HepG2 (cell line): Measurements from ENCODE around the gene MAFB. TPM values are rescaled to one million over a fixed set of nuclear protein-coding genes. Genes with fewer than 3 reads are reported as not detected.

Experiments used
- ATAC-seq: fragments of 200-7000 bp; cut with Tn5 transposase; 3 replicates; pipeline ENCODE4 v1.9.1; 2020; ENCODE audit warnings: mild to moderate bottlenecking, moderate library complexity
- BruUV-seq: library from RNA; stranded (reverse); fragments of 400-500 nt; replicated peaks from 2 replicates; lab custom pipeline; 2021; lab: Mats Ljungman, UMichigan
- CTCF ChIA-PET: fragments of 300-600 bp; formaldehyde crosslinking; extraction: SDS; loops from one replicate; lab custom pipeline; 2021; ENCODE audit warnings: low total read pairs, inconsistent platforms, low intra/inter-chr PET ratio; lab: Yijun Ruan, JAX
- POLR2A ChIA-PET: fragments of 350-600 bp; sonication (Branson Sonifier 250); formaldehyde crosslinking; loops from one replicate; lab custom pipeline; 2020; ENCODE audit warnings: antibody characterized with exemption, inconsistent platforms; lab: Yijun Ruan, JAX
- DNase-seq: peaks from one replicate; pipeline ENCODE4 v3.0.0-alpha.2; 2015; ENCODE audit warnings: low spot score
- FAIRE-seq: peaks from 3 replicates; lab custom pipeline; 2011; peaks lifted over from hg19 to GRCh38; lab: Jason Lieb, UNC
- H2AFZ ChIP-seq: one replicate; pipeline ENCODE4 v1.6.1; 2011; ENCODE audit warnings: low read length, inconsistent platforms
- H3K27ac ChIP-seq: fragments of 300-600 bp; 3 replicates; pipeline ENCODE4 v1.8.0; 2011; ENCODE audit warnings: mixed run types, mild to moderate bottlenecking, mixed read lengths, low read length, inconsistent platforms; ENCODE audit not compliant: insufficient read depth; ENCODE audit errors: extremely low read length
- H3K27me3 ChIP-seq, 2 experiments: fragments of 200-600 bp in 1 of 2; 2 replicates in 1 of 2; 3 replicates in 1 of 2; pipeline versions ENCODE4 v1.6.0 to v1.8.0; 2011; ENCODE audit warnings: low read length in 2 of 2, mild to moderate bottlenecking in 2 of 2, moderate library complexity in 2 of 2, inconsistent platforms in 1 of 2; ENCODE audit not compliant: insufficient read depth in 2 of 2, control insufficient read depth in 1 of 2
- H3K36me3 ChIP-seq, 2 experiments: fragments of 200-600 bp in 1 of 2; replicated peaks in 1 of 2; 2 replicates in 1 of 2; 3 replicates in 1 of 2; pipeline versions ENCODE4 v1.5.1 to v1.8.0; 2011; ENCODE audit warnings: low read length in 2 of 2, inconsistent platforms in 1 of 2; ENCODE audit not compliant: insufficient read depth in 2 of 2, control insufficient read depth in 1 of 2
- H3K4me1 ChIP-seq: 2 replicates; pipeline ENCODE4 v1.5.1; 2012; ENCODE audit warnings: low read length, inconsistent platforms; ENCODE audit not compliant: insufficient read depth
- H3K4me2 ChIP-seq: 2 replicates; pipeline ENCODE4 v1.6.0; 2011; ENCODE audit warnings: low read depth, low read length, inconsistent platforms
- H3K4me3 ChIP-seq, 3 experiments: fragments of 200-600 bp in 1 of 3; sonication (generic), shearing (Covaris generic) in 1 of 3; replicated peaks in 1 of 3; 2 replicates each; pipeline ENCODE4 v1.5.1; 2011 to 2016; ENCODE audit warnings: low read length in 3 of 3, inconsistent platforms in 2 of 3, low read depth in 2 of 3, mild to moderate bottlenecking in 2 of 3, control low read depth in 1 of 3, mixed read lengths in 1 of 3; ENCODE audit not compliant: insufficient read depth in 1 of 3
- H3K79me2 ChIP-seq: one replicate; pipeline ENCODE4 v1.6.1; 2011; ENCODE audit warnings: low read length, inconsistent platforms; ENCODE audit not compliant: insufficient read depth
- H3K9ac ChIP-seq: 2 replicates; pipeline ENCODE4 v1.6.0; 2011; ENCODE audit warnings: mild to moderate bottlenecking, low read depth, low read length, inconsistent platforms; ENCODE audit not compliant: insufficient read depth
- H3K9me3 ChIP-seq: 2 replicates; pipeline ENCODE4 v1.5.1; 2012; ENCODE audit warnings: mild to moderate bottlenecking, low read length
- H4K20me1 ChIP-seq: 2 replicates; pipeline ENCODE4 v1.6.0; 2011; ENCODE audit warnings: inconsistent platforms, mild to moderate bottlenecking, low read length, moderate library complexity; ENCODE audit not compliant: insufficient read depth
- CENPT ChIP-seq: sonication (generic); formaldehyde crosslinking; IDR thresholded peaks from 2 replicates; pipeline ENCODE4 v1.8.0; 2022; ENCODE audit warnings: low read depth, mild to moderate bottlenecking, moderate library complexity, missing genetic modification reagents
- KMT2A ChIP-seq: sonication (generic); formaldehyde crosslinking; IDR thresholded peaks from 2 replicates; pipeline ENCODE4 v1.4.0; 2020; ENCODE audit warnings: missing genetic modification reagents
- LCORL ChIP-seq, 2 experiments: fragments of 450-650 bp in 1 of 2; sonication (generic) in 1 of 2; formaldehyde crosslinking in 1 of 2; IDR thresholded peaks; 2 replicates each; pipeline versions ENCODE4 v1.5.0 to v1.6.1; 2017 to 2020; ENCODE audit warnings: antibody characterized with exemption in 1 of 2, missing genetic modification reagents in 1 of 2
- MAFK ChIP-seq, 2 experiments: IDR thresholded peaks in 1 of 2; conservative IDR thresholded peaks in 1 of 2; 2 replicates each; pipeline ENCODE4 v1.6.1; 2011; ENCODE audit warnings: improper control_type of control experiment in 2 of 2, low read length in 2 of 2
- MED13 ChIP-seq: sonication (generic); formaldehyde crosslinking; IDR thresholded peaks from 2 replicates; pipeline ENCODE4 v1.5.0; 2020; ENCODE audit warnings: missing genetic modification reagents
- ZBTB1 ChIP-seq: sonication (generic); formaldehyde crosslinking; IDR thresholded peaks from 2 replicates; pipeline ENCODE4 v1.4.0; 2020; ENCODE audit warnings: missing genetic modification reagents, borderline replicate concordance
- ZKSCAN8 ChIP-seq: IDR thresholded peaks from 2 replicates; pipeline ENCODE4 v1.6.1; 2016; ENCODE audit warnings: borderline replicate concordance, missing genetic modification reagents, missing compliant biosample characterization
- ZNF143 ChIP-seq: sonication (generic); formaldehyde crosslinking; IDR thresholded peaks from 2 replicates; pipeline ENCODE4 v1.4.0; 2020; ENCODE audit warnings: missing genetic modification reagents
- ZNF251 ChIP-seq: sonication (generic); formaldehyde crosslinking; IDR thresholded peaks from 2 replicates; pipeline ENCODE4 v1.9.0; 2021; ENCODE audit warnings: mild to moderate bottlenecking, missing genetic modification reagents
- ZNF639 ChIP-seq: conservative IDR thresholded peaks from 2 replicates; pipeline ENCODE4 v1.6.1; 2018; ENCODE audit warnings: missing genetic modification reagents
- ZNF746 ChIP-seq: sonication (generic); formaldehyde crosslinking; IDR thresholded peaks from 2 replicates; pipeline ENCODE4 v1.8.0; 2022; ENCODE audit warnings: mild to moderate bottlenecking, missing genetic modification reagents
- ZNF773 ChIP-seq: sonication (generic); formaldehyde crosslinking; IDR thresholded peaks from 2 replicates; pipeline ENCODE4 v1.4.0; 2020; ENCODE audit warnings: missing genetic modification reagents, borderline replicate concordance
- WGBS: methylation state at CpG from one replicate; pipeline ENCODE4 v1.1.6; 2017; ENCODE audit warnings: low lambda C conversion rate; 5-methylcytosine and 5-hydroxymethylcytosine counted together
- in situ Hi-C: cut with HindIII; loops from 2 replicates; pipeline ENCODE4 v1.10.0; 2017; ENCODE audit warnings: low pct_unique_long_range_greater_than_20kb; ENCODE audit not compliant: extremely low pct_ligation_motif_present
- intact Hi-C: fragments of 100-400 bp; cut with micrococcal nuclease; formaldehyde crosslinking; loops from one replicate; pipeline ENCODE4 v1.10.0; 2022; ENCODE audit not compliant: unreplicated experiment
- polyA plus RNA-seq, 8 experiments: library from polyadenylated mRNA; depleted of rRNA in 3 of 8; stranded (reverse) in 7 of 8; unstranded in 1 of 8; fragments of >200 nt; fragmentation: Illumina TruSeq in 4 of 8; extraction: Trizol in 4 of 8; gene quantifications; 2 replicates each; pipeline versions ENCODE4 v1.2.1 to v1.2.3, GENCODE V29; 2011 to 2016; ENCODE audit warnings: low read depth in 4 of 8, missing spikeins in 1 of 8, mixed read lengths in 1 of 8; ENCODE audit not compliant: insufficient read depth in 1 of 8
- total RNA-seq, 5 experiments: library from RNA; depleted of rRNA; stranded (reverse); fragments of >200 nt; fragmentation: Illumina TruSeq; extraction: Trizol; gene quantifications; 2 replicates each; pipeline ENCODE4 v1.2.3, GENCODE V29; 2016; ENCODE audit warnings: low read depth in 1 of 5

MAFB gene
- total and polyA plus RNA-seq, 2 of the 13 experiments (the other 11 are each of a cell fraction or from before 2014, with no cell fraction given): 0.08 to 0.11 TPM

GRCh38 chr20:40640667-40641066, 48.4 kb downstream of the MAFB start:
- Histone ChIP-seq H3K4me2 (no peak overlapping the region), H3K36me3 (no peaks in the 10 kb centered on the region), H3K27me3 (no peaks in the 10 kb centered on the region), H3K27ac (no peak overlapping the region), H4K20me1 (no peaks in the 10 kb centered on the region), H3K4me3 (no peak overlapping the region), H3K9ac (no peak overlapping the region), H3K79me2 (no peaks in the 10 kb centered on the region), H2AFZ (no peak overlapping the region), H3K9me3 (no peaks in the 10 kb centered on the region), H3K4me1 (no peaks in the 10 kb centered on the region)
- WGBS: 1% methylated on average over 2 of the region's 2 CpGs
- no peak for ATAC-seq
- no peak for DNase-seq
- in situ Hi-C loops (no loop called here), intact Hi-C loops (no loop called here)
- POLR2A ChIA-PET: no interaction called here
- BruUV-seq: no TSS peak
- no peak for FAIRE-seq
- CTCF ChIA-PET: no interaction called here
- TF ChIP-seq ZNF143 (CRISPR knock-in tag): no peak
- no peak for TF ChIP-seq MED13 (CRISPR knock-in tag)
- TF ChIP-seq ZBTB1 (CRISPR knock-in tag): no peak
- TF ChIP-seq LCORL (IDR thresholded peaks at IDR 0.05): 0 out of 2 replicates have a peak, but pooled peaks have one; percentile 21
- TF ChIP-seq LCORL (CRISPR knock-in tag; IDR thresholded peaks at IDR 0.05): no peak
- no peak for TF ChIP-seq ZKSCAN8

GRCh38 chr20:40639676-40640355, 49.2 kb downstream of the MAFB start:
- no TSS peak for BruUV-seq
- intact Hi-C loops: no loop called here
- FAIRE-seq: no peak

More at GRCh38 chr20:40639676-40640355, 49.2 kb downstream of the MAFB start:
- Histone ChIP-seq H3K9ac (no peak overlapping the region), H3K27me3 (no peaks in the 10 kb centered on the region), H3K4me2 (no peak overlapping the region), H3K4me3 (no peak overlapping the region), H3K27ac (no peak overlapping the region), H3K9me3 (no peaks in the 10 kb centered on the region), H2AFZ (no peak overlapping the region), H3K4me1 (no peaks in the 10 kb centered on the region), H3K79me2 (no peaks in the 10 kb centered on the region), H3K36me3 (no peaks in the 10 kb centered on the region), H4K20me1 (no peaks in the 10 kb centered on the region)
- in situ Hi-C loops: no loop called here
- POLR2A ChIA-PET: no interaction called here
- CTCF ChIA-PET: no interaction called here
- DNase-seq (no peak), ATAC-seq (no peak)
- 0% methylated on average over 2 of the region's 2 CpGs for WGBS
- TF ChIP-seq ZNF746 (CRISPR knock-in tag) (no peak), ZNF251 (CRISPR knock-in tag) (no peak), ZNF773 (CRISPR knock-in tag) (no peak), ZNF639 (no peak), CENPT (no peak), MAFK (conservative IDR thresholded peaks at IDR 0.05 in 1 of 2, IDR thresholded peaks at IDR 0.05 in 1 of 2; ENCODE audit: low read length in 2 of 2) (no peak), KMT2A (CRISPR knock-in tag) (no peak)
